ENCODE results near the gene ECSIT.

Gene ECSIT

GRCh38 chr19:11549386-11549953 lies 20.5 kb upstream of the ECSIT start:
- DNase-seq, result no peak

- no peak for DNase-seq
Observed at GRCh38 chr19:11547929-11548700, 19.2 kb upstream of the ECSIT start.

- DNase-seq, result no peak
Observed at GRCh38 chr19:11541238-11541637, 12.3 kb upstream of the ECSIT start.

- no peak for DNase-seq
Observed at GRCh38 chr19:11540645-11541044, 11.7 kb upstream of the ECSIT start.

- no peak for DNase-seq
Observed at GRCh38 chr19:11539495-11540365, 10.8 kb upstream of the ECSIT start.

GRCh38 chr19:11538232-11539036 lies 9.5 kb upstream of the ECSIT start, which contains the start of gene CNN1:
CNN1 (plus strand) TSS chr19:11538851; CDS start chr19:11538928, 77 bp downstream.
- DNase-seq, result no peak

- DNase-seq, result peak; percentile 82
Observed at GRCh38 chr19:11535792-11536595, 7.1 kb upstream of the ECSIT start.

- no peak for DNase-seq
Observed at GRCh38 chr19:11534948-11535347, 6.0 kb upstream of the ECSIT start.

GRCh38 chr19:11534538-11534937 lies 5.6 kb upstream of the ECSIT start:
- no peak for DNase-seq

- DNase-seq, result no peak
Observed at GRCh38 chr19:11530432-11530831, 1.5 kb upstream of the ECSIT start.

- DNase-seq, result no peak
Observed at GRCh38 chr19:11519138-11519537, 9.8 kb downstream of the ECSIT start.

GRCh38 chr19:11513946-11514345 lies 15.0 kb downstream of the ECSIT start:
- DNase-seq, result no peak

GRCh38 chr19:11510444-11510843 lies 18.5 kb downstream of the ECSIT start:
- no peak for DNase-seq

GRCh38 chr19:11507370-11508078 lies 21.4 kb downstream of the ECSIT start:
- no peak for DNase-seq

GRCh38 chr19:11506967-11507366 lies 22.0 kb downstream of the ECSIT start:
- DNase-seq, result no peak

GRCh38 chr19:11506101-11506555 lies 22.8 kb downstream of the ECSIT start:
- no peak for DNase-seq

GRCh38 chr19:11505504-11506100 lies 23.3 kb downstream of the ECSIT start, which contains the start of gene ZNF653:
ZNF653 (minus strand) TSS chr19:11505839; CDS start chr19:11505786, 53 bp downstream.
- peak; percentile 88 for DNase-seq

GRCh38 chr19:11505032-11505503 lies 23.9 kb downstream of the ECSIT start:
- DNase-seq, result peak; percentile 94

GRCh38 chr19:11504502-11505031 lies 24.4 kb downstream of the ECSIT start:
- DNase-seq, result no peak

- no peak for DNase-seq
Observed at GRCh38 chr19:11499890-11500420, 29.0 kb downstream of the ECSIT start.

All from T-helper 9 cell (primary cell).